RPMI7951 (cell line): ENCODE data around the gene ZDHHC12. TPM values are rescaled to one million over a fixed set of nuclear protein-coding genes. Genes with fewer than 3 reads are reported as not detected.

Experiments
- DNase-seq: peaks from one replicate; pipeline ENCODE4 v3.0.0-alpha.2; 2012; ENCODE audit warnings: low read depth
- total RNA-seq: library from RNA; depleted of rRNA; stranded (reverse); fragments of >200 nt; shearing (Covaris generic); gene quantifications from 2 replicates; pipeline ENCODE4 v1.2.3, GENCODE V29; 2014

Gene ZDHHC12
- total RNA-seq, 1 experiment from 2014 or later: 68.1 TPM

DNA sequence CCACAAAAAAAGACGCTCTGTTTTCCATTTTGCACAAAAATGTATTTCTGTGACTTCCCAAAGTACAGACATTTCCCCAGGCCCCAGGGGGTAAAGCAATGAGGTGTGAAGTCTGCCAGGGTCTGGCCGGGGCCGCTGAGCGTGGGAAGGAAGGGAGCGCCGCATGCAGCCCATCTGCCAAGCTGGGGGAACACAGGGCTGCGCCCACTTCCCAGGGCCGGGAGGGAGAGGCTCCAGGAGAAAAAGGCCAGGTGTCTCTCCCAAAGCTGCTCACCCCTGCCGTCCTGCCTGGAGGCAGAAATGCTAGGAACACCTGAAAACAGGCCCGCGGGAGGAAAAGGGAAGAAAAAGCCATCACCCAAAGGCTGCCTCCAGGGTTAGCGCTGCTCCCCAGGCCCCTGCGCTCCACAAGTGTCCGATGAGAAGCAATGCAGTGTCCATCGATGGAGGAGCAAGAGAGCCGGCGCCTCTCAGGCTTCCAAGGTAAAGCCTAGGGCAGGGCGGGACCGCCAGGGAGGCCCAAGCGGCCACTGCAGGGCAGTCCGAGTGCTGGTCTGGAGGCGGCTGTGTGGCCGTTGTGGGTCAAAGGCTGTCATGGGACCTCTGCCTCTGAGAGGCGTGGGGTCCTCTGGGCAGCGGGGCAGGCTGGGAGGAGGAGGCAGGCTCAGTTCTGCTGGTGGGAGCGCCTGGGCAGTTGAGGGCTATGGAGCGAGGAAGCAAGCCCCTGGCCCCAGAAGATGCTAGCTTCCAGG lies 6.0 kb upstream of the ZDHHC12 start:
- no peak for DNase-seq

DNA sequence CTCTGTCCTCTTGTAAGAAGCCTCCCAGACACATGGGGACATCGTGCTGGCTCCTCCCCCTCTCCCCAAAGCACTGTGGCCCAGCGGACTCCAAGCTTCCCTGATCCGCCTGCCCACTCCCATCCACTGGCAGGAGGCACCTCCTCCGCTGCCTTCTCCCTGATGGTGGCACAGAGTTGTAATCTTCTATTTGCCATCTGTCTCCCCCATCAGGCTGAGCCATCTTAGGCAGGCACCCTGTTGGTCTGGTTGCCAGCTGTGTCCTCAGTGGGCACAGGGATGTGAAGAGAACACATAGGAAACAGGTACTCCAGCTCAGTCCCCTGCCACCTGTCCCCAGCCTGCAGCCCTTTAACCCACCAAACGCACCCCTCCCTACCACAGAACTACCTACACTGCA lies 5.4 kb upstream of the ZDHHC12 start:
- no peak for DNase-seq

DNA sequence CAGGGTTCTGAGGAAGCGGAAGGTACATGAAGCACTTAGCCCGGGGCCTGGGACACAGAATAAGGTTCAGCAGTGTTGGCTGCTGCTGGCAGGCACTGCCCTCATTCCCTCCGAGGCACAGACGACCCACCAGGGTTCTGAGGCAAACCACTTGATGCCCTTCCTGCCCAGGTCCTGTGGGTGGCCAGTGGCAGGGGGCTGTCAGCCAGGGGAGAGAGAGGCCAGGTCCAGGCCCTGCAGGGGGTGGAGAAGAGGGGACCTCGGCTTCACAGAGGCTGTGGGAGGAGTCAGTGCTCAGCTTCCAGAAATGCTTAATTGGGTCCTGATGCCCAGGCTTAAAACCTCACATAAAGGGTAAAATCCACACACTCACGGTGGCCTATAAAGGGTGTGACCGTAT lies 4.4 kb upstream of the ZDHHC12 start:
- DNase-seq: no peak

DNA sequence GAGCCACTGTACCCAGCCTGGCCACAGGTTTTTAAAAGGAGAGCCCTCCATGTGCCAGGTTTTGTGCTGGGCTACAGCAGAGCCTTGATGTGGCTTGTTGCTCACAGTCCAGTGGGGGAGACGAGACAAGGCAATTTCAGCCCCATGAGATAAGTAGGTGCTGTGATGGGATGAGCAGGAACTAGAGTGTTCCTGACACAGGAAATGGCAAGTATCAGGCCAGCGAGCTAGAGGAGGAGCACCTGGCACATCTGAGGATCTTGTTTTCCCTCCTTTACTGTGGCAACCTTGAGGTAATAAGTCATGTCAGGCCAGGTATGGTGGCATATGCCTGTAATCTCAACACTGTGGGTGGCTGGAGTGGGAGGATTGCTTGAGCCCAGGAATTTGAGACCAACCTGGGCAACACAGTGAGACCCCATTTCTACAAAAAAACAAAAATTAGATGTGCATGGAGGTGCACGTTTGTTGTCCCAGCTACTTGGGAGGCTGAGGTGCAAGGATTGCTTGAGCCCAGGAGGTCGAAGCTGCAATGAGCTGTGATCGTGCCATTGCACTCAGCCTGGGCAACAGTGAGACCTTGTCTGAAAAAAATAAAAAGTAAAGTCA lies 3.8 kb upstream of the ZDHHC12 start:
- no peak for DNase-seq

DNA sequence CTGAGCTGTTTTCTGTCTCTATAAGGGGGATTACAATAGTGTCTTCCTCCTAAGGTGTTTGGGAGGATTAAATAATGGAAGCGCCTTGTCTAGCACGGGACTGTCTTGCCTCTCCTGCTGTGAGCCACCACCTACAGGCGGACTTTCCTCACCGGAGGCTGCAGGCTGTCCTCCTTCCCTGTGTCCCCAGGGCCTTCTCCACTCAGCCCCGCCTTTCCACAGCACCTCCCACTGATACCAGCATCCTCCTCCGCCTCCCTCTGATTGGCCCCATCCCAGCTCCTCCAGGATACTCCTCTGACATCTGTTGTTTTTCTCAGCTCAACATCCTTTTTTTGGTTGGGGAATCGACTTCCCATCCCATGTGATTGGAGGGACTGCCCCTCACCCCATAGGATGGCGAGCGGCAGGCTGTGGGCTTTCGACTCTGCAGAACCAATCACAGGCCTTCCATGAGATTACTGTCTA lies 851 bp upstream of the ZDHHC12 start:
- peak; percentile 86 for DNase-seq

DNA sequence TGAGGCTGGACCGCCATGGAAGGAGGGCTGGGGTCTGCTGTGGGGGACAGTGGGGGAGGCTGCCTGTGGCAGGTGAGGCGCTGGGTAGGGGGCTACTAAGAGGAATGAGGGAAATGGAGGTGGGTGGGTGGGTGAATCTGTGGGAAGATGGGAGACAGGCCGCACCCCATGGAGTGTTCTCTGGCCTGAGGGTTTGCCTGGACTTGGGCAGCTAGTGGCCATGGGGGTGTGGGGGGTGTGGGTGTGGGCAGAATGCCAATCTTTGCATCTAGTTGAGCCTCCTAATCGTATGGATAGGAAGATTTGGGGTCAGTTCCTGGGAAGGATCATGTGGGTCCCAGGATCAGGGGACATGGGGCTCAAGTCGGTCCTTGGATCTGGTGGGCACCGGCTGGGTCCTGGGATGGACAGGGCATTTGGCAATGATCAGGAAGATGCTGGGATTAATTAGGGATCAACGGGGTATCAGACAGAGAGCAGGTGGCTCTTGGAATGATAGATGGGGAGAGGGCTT lies 518 bp downstream of the ZDHHC12 start:
- no peak for DNase-seq

DNA sequence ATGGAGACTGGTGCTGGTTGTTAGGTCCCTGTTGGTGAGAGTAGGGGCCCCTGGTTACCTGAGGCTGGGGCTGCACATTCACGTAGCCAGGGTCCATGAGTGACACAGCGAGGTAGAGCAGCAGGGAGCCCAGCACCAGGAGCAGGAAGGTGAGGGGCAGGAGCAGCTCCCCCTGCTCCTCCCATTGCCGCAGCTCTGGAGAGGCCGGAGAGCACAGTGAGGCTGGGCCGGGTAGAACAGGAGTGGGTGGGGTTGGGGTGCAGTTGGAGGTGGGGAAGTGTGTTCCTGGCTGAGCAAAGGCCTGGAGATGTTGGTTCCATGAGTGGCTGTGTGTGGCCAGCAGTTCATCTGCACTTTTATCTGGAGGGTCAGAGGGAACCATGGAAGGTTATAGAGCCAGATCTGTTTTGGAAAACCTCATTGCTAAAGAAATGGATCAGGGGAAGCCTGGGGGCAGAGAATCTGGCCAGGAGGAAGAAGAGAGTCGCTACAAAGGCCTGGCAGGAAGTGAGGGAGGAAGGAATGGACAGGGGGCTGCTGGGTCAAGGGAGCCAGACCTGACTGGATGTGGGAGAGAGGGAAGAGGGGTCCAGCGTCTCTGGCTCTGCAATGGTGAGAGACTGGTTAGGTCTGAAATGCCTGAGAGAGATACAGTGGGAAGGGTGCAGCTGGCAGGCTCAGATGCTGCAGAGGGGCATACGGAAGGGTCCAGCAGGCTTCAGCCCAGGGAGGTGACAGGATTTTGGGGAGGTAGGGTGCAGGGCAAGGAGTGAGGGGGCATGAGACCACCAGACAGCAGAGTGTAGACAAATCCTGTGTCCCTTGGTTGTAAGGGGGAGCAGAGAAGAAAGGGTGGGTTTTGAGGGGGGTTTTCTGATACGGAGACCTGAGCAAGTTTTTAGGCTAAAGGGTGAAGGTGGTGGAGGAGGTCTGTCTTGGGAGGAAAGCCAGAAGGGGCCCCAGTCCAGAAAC lies 1.3 kb downstream of the ZDHHC12 start:
- no peak for DNase-seq

DNA sequence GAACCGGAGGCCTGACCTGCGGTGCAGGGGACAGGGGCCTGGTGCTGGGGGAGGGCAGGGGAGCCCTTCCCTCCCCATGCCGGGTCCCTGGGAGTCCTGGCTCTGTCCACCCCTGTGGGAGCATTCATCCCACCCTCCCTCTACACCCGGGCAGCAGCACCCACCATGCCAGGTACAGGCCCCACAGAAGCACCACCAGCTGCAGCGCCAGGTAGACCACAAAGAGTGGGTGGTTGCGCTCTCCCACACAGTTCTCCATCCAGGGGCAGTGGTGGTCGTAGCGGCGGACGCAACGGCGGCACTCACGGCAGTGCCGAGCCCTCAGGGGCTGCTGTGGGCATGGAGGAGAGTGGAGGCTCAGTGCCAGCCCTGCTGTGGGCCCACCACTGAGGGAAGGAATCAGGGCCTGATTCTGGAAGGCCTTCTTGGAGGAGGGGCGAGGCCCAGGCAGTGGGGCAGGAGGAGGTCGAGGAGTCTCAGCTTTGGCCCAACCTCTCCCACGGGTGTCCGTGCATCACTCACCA lies 2.4 kb downstream of the ZDHHC12 start:
- DNase-seq: no peak

DNA sequence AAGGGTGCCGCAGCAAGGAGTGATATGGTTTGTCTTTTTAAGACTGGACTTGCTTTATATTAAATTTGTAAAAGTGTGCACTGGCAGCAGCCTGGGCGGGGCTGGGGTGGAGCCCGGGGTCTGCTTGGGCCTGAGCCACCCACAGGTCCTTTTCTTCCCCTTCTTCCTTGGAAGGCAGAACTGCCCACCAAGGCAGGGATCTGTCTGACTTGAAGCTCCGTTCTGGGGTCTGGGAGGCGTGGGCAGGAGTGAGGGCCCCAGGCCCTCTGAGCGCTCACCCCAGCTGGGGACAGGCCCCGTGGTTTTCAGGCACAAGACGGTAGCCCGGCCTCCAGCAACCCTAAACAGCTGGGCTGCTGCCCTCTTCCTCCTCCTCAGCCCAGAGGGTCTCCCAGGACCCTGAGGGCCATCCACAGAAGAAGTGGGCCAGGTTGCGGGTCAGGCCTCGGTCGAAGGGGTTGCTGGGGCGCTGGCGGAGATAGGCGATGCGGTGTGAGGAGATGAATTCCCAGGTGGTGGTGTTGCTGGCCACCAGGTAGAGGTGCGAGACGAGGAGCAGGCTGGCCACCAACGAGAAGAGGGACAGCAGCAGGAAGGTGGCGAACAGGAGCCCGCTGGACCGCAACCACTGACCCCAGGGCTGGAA lies 3.0 kb downstream of the ZDHHC12 start:
- DNase-seq: no peak

DNA sequence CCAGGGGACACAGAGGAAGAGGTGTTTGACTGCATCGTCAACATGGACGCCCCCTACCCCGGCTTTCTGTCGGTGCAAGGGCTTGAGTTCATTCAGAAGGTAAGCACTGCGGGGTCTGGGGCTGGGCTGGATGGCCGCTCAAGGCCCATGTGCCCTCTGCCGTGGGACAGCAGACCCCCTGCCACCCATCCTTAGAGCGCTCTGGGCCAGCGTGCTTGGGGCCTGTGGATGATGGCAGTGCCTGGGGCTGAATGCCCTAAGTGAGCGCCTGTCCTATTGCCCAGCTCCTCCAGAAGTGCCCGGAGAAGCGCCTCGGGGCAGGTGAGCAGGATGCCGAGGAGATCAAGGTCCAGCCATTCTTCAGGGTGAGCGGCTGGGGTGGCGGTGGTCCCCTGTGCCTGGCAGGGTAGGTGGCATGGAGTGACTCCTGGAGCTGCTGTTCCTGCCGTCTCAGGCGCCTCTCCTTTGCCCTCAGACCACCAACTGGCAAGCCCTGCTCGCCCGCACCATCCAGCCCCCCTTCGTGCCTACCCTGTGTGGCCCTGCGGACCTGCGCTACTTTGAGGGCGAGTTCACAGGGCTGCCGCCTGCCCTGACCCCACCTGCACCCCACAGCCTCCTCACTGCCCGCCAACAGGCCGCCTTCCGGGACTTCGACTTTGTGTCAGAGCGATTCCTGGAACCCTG lies 3.9 kb downstream of the ZDHHC12 start:
- DNase-seq: no peak

DNA sequence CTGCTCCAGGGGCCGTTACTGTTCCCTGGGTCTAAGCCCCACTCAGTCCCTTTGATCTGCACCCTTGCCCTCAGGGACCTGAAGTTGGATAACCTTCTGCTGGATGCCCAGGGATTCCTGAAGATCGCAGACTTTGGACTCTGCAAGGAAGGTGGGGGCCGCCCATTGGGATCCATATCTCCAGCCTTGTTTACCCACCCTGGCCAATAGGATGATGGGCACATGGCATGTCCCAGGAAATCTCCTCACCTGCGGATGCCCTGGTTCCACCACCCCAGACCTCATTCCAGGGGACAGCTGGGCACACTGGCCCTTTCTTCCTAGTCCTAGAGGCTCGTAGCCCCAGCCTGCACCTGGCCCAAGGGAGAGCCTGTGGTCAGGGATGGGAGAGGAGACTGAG lies 5.5 kb downstream of the ZDHHC12 start:
- no peak for DNase-seq

DNA sequence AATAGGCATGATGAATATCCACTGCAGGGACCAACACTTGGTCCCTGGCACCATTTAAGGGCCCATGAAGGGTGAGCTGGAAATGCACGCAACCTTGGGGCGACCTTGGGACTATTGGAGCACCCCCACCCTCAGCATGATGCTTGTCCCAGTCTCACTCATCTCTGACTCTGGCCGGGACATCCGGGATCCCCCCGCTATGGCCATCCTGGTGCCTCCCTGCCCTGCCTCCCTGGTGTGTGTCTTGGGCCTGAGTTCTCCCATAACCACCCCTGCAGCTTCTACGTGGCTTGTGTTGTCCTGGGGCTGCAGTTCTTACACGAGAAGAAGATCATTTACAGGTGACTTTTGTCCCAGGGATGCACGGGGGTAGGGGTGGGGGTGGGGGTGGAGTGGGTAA lies 5.9 kb downstream of the ZDHHC12 start:
- no peak for DNase-seq

DNA sequence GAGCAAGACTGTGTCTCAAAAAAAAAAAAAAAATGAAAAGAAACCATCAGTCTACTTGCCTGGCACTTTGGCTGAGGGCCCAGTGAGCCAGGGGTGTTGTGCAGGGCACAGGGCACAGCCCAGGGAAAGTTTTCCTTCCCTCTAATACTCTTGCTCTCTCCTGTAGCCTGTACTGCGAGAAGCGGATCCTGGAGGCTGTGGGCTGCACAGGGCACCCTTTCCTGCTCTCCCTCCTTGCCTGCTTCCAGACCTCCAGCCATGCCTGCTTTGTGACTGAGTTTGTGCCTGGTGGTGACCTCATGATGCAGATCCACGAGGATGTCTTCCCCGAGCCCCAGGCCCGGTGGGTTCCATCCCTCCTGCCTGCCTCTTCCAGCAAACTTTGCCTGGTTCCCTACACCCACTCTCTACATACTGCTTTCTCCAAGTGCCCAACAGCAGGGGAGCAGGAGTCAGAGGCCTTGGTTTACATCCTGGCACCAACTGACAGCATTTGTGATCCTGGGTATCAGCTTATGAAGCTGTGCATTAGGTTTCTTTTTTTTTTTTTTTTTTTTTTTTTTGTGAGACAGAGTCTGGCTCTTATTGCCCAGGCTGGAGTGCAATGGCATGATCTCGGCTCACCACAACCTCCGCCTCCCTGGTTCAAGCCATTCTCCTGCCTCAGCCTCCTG lies 7.2 kb downstream of the ZDHHC12 start:
- no peak for DNase-seq

DNA sequence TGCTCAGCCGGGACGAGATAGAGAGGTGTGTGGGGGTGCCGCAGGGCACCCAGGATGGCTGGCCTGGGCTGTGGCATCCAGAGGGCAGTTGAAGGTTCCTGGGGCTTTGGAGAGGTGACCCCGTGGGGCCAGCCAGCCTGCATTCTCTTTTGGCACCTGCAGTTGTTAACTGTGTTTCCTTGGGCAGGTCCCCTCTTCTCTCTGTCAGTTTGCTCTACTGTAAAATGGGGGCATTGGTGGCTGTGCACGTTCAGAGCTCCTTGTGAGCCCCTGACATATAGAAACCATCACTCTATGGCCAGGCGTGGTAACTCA lies 8.5 kb downstream of the ZDHHC12 start:
- DNase-seq: no peak

DNA sequence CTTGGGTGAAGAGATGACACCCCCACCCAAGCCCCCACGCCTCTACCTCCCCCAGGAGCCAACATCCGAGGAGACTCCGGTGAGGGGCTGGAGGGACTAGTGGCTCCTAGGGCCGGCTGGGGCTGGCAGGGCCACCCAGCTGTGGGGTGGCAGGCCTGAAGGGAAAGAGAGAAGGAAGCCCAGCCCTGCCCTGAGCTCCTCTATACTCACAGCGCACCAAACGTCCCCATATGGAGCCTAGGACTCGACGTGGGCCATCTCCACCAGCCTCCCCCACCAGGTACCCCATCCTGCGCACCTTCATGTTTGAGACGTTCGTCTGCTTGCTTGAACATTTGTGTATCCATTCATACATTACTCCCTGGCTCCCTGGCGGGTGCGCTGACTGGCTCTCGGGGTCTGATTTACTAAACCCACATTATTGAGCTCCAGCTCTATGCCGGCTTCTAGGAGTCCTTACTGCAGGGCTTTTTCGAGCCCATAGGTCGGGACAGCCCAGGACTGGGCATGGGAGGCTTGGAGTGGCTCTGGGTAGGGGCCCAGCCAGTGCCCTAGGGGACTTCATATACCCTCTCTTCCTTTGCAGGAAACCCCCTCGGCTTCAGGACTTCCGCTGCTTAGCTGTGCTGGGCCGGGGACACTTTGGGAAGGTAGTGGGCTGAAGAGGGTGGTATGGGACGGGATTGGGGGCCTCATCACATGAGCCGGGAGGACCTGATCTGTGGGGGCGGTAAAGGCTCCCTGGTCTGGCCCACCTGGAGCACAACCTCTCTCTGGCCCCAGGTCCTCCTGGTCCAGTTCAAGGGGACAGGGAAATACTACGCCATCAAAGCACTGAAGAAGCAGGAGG lies 9.1 kb downstream of the ZDHHC12 start:
- DNase-seq: no peak

DNA sequence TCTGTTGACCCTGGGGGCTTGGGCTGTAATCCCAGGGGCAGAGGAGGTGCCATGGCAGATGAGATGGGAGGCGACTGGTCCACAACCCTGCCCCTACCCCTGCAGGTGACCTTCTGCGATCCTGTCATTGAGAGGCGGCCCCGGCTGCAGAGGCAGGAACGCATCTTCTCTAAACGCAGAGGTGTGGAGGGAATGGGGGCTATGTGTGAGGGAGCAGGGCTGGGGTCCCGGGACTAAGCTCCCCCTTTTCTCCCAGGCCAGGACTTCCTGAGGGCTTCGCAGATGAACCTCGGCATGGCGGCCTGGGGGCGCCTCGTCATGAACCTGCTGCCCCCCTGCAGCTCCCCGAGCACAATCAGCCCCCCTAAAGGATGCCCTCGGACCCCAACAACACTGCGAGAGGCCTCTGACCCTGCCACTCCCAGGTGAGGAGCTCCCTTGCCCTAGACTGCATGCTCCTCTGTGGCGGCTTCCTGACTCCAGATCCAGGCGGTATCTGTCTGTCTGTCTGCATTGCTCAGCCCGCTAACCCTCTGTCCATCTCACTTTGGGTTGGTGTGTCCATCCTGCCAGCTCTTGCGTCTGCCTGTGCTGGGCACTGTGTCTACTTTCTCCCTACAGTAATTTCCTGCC lies 9.9 kb downstream of the ZDHHC12 start:
- DNase-seq: no peak

DNA sequence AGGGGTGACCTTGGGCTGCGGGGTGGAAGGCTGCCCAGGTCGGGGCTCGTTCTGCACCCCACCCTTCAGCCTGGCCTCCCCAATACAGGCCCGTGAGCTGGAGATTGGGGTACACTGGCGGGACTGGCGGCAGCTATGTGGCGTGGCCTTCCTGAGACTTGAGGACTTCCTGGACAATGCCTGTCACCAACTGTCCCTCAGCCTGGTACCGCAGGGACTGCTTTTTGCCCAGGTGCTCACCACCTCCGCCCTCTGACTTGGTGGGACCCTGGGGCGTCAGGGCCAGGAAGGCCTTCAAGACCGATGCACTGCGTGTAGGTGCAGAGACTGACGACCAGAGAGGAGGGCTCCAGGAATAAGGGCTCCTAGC lies 10.5 kb downstream of the ZDHHC12 start:
- DNase-seq: no peak

DNA sequence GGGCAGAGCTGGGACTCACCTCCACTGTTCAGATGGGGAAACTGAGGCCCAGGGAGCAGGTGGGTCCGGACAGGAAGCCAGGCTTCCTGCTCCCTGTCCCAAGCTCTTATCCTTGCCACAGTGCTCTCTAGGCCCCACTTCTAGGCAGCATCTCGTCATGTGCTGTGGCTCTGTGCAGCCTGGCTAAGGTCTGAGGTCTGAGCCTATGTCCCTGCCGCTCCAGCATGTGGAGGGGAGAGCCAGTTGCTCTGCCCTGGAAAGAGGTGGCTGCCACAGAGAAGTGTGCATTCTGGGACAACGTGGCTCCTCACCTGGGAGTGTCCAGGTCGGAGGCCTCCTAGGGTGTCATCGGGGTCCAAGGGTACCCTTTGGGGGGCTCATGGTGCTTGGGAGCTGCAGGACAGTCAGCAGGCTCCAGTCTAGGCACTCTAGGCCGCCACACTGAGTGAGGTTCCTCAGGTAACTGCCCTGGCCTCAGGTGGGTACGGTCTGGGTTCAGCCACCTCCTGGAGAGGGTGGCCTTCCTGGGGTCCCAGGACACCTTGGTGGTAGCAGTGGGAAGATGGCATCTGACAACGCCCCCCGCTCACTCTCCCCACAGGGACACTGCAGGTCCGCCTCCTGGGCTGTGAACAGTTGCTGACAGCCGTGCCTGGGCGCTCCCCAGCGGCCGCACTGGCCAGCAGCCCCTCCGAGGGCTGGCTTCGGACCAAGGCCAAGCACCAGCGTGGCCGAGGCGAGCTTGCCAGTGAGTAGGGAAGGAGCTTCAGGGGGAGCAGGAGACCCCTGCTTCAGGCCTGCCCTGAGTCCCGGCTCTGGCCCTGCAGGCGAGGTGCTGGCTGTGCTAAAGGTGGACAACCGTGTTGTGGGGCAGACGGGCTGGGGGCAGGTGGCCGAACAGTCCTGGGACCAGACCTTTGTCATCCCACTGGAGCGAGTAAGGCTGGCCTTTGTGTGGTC lies 11.2 kb downstream of the ZDHHC12 start:
- DNase-seq: no peak
